ENCODE data around the gene KRT17.

Gene KRT17

DNA sequence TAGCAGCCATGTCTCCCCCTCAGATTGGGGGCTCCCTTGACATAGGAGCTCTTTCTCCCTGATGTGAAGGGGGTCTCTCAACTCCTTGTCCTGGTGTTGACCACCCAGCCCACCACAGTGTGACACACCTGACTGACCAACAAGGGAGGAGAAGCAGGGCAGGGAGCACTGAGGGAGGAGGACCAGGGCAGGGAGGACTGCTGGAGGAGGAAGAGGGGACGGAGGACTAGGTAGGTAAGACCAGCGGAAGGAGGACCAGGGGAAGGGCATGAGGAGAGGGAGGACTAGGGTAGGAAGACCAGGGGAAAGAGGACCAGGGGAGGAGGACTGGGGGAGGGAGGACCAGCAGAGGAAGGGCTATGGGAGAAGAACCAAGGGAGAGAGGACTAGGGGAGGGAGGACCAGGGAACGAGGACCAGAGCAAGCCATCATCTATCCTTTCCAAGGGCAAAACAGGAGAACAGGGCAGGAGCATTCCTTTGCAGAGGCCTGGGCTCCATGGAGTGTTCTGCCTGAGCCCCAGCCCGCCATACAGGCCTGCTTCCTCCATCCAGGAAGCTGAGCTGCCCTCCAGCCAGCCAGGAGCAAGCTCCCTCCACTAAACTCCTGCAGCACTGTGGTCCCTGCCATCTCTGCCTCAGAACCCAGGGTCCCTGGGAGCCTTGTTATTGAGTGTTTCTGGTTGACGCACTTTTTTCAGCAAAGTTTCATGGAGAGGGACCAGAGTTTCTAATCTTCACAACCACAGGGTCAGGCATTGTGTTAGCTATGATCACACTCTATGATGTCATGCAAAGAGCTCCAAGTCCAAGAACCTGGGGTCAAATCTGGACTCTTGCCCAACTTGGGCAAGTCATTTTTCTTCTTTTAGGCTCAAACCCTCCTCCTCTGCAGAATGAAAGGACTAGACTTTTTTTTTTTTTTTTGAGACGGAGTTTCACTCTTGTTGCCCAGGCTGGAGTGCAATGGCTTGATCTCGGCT is 15.4 kb upstream of the KRT17 start:
- H3K14ac ChIP-seq (ENCODE audit: low read length), result no peak overlapping the region
- no peaks in the 10 kb centered on the region for H3K79me2 ChIP-seq (ENCODE audit: control insufficient read depth, insufficient read depth, low read length, poor library complexity)
- H3K4ac ChIP-seq (ENCODE audit: low read depth, low read length), result no peak overlapping the region
- DNase-seq, result no peak
- no CpG with 5 or more reads among the region's 7 CpGs for WGBS (ENCODE audit: extremely low coverage, insufficient coverage, insufficient read length)
- H2BK5ac ChIP-seq (ENCODE audit: low read depth, low read length, poor library complexity), result no peak overlapping the region
- no peak overlapping the region for H4K12ac ChIP-seq (ENCODE audit: low read depth, low read length)
- no peak overlapping the region for H2AFZ ChIP-seq (ENCODE audit: insufficient read depth, low read length, poor library complexity)
- H3K18ac ChIP-seq (ENCODE audit: low read length), result no peak overlapping the region
- peak overlapping the region; percentile 29 for H4K91ac ChIP-seq (ENCODE audit: low read depth, low read length)
- H4K8ac ChIP-seq (ENCODE audit: low read depth, low read length), result no peak overlapping the region
- no peak overlapping the region for H2BK120ac ChIP-seq (ENCODE audit: insufficient read depth, low read length, poor library complexity)
- H3K27me3 ChIP-seq (ENCODE audit: insufficient read depth, low read length), result no peaks in the 10 kb centered on the region
- H3K79me1 ChIP-seq (ENCODE audit: low read length), result peaks cover 1% of the 10 kb centered on the region
- no peaks in the 10 kb centered on the region for H3K9me3 ChIP-seq (ENCODE audit: insufficient read depth, low read depth, low read length)
- peaks cover 10 to 13% of the 10 kb centered on the region in 2 experiments for H3K4me1 ChIP-seq (ENCODE audit: control insufficient read depth in 1 of 2, insufficient read depth in 2 of 2, low read length in 2 of 2)
- no peak overlapping the region for H3K4me2 ChIP-seq (ENCODE audit: low read length)
- no peak overlapping the region for H3K27ac ChIP-seq (ENCODE audit: low read depth, low read length)
- no peak overlapping the region for H2BK12ac ChIP-seq (ENCODE audit: low read length)
- H2AK5ac ChIP-seq (ENCODE audit: low read length), result no peak overlapping the region
- no peak overlapping the region for H3K9ac ChIP-seq (ENCODE audit: low read length)
- no peaks in the 10 kb centered on the region for H3K36me3 ChIP-seq (ENCODE audit: control insufficient read depth in 1 of 2, insufficient read depth in 2 of 2, low read length in 2 of 2)
- H3K4me3 ChIP-seq (ENCODE audit: low read depth, low read length), result no peak overlapping the region
- H3K23ac ChIP-seq (ENCODE audit: low read length), result no peak overlapping the region

DNA sequence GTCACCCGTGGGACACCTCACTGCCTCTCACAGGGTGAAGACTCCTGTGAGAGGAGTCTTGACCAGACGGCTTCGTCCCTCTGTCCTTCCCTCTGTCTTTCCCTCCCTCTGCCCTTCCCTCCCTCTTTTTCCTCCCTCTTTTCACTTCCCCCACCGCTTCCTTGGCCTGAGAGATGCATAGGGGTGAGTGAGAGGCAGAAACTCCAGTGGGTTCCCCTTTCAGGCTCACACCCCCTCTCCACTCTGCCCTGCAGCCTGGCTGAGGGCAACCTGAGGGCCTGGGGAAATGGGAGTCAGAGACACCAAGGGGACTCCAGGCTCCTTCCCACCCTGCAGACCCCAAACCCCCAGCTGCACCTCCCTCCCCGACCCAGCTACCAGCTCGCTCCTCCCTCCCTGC is 14.6 kb upstream of the KRT17 start:
- Histone ChIP-seq H3K23ac (ENCODE audit: low read length) (no peak overlapping the region), H4K12ac (ENCODE audit: low read depth, low read length) (no peak overlapping the region), H3K79me1 (ENCODE audit: low read length) (peaks cover 1% of the 10 kb centered on the region), H2BK120ac (ENCODE audit: insufficient read depth, low read length, poor library complexity) (no peak overlapping the region), H3K79me2 (ENCODE audit: control insufficient read depth, insufficient read depth, low read length, poor library complexity) (no peaks in the 10 kb centered on the region), H4K91ac (ENCODE audit: low read depth, low read length) (no peak overlapping the region), H4K8ac (ENCODE audit: low read depth, low read length) (no peak overlapping the region), H3K4me1 (ENCODE audit: control insufficient read depth in 1 of 2, insufficient read depth in 2 of 2, low read length in 2 of 2) (peaks cover 12 to 16% of the 10 kb centered on the region in 2 experiments), H3K4me2 (ENCODE audit: low read length) (no peak overlapping the region), H2BK5ac (ENCODE audit: low read depth, low read length, poor library complexity) (no peak overlapping the region), H3K36me3 (ENCODE audit: control insufficient read depth in 1 of 2, insufficient read depth in 2 of 2, low read length in 2 of 2) (no peaks in the 10 kb centered on the region), H3K18ac (ENCODE audit: low read length) (no peak overlapping the region), H3K9me3 (ENCODE audit: insufficient read depth, low read depth, low read length) (no peaks in the 10 kb centered on the region), H3K14ac (ENCODE audit: low read length) (no peak overlapping the region), H3K27me3 (ENCODE audit: insufficient read depth, low read length) (no peaks in the 10 kb centered on the region), H3K4me3 (ENCODE audit: low read depth, low read length) (no peak overlapping the region), H2AFZ (ENCODE audit: insufficient read depth, low read length, poor library complexity) (no peak overlapping the region), H3K27ac (ENCODE audit: low read depth, low read length) (no peak overlapping the region), H3K9ac (ENCODE audit: low read length) (no peak overlapping the region), H2BK12ac (ENCODE audit: low read length) (peak overlapping the region; percentile 3), H2AK5ac (ENCODE audit: low read length) (no peak overlapping the region), H3K4ac (ENCODE audit: low read depth, low read length) (no peak overlapping the region)
- no CpG with 5 or more reads among the region's 6 CpGs for WGBS (ENCODE audit: extremely low coverage, insufficient coverage, insufficient read length)
- DNase-seq, result no peak

DNA sequence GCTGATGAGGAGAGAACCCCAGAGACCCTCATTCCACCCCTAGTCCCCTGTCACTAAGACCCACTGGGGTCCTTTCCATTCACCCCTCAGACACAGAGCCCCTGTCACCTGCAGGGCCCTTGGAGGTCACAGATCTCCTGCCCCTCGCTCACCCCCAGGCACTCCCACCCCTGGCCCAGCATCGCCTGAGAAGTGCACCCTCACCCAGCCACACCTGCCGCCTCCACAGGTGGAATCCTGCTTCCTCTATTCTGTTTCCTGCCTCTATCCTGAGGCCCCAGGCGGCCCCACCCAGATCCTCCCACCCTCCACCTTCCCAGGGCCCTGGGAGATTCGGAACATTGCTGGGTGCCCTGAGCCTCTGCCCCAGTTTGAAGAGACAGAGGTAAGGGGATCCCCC is 13.8 kb upstream of the KRT17 start:
- H4K91ac ChIP-seq (ENCODE audit: low read depth, low read length), result no peak overlapping the region
- no CpG with 5 or more reads among the region's 5 CpGs for WGBS (ENCODE audit: extremely low coverage, insufficient coverage, insufficient read length)
- DNase-seq, result no peak
- peaks cover 1% of the 10 kb centered on the region for H3K79me1 ChIP-seq (ENCODE audit: low read length)
- H3K27ac ChIP-seq (ENCODE audit: low read depth, low read length), result no peak overlapping the region
- no peak overlapping the region for H3K9ac ChIP-seq (ENCODE audit: low read length)
- H3K79me2 ChIP-seq (ENCODE audit: control insufficient read depth, insufficient read depth, low read length, poor library complexity), result no peaks in the 10 kb centered on the region
- H2BK12ac ChIP-seq (ENCODE audit: low read length), result no peak overlapping the region
- no peak overlapping the region for H2BK120ac ChIP-seq (ENCODE audit: insufficient read depth, low read length, poor library complexity)
- H3K23ac ChIP-seq (ENCODE audit: low read length), result no peak overlapping the region
- H4K8ac ChIP-seq (ENCODE audit: low read depth, low read length), result no peak overlapping the region
- peaks cover 12 to 16% of the 10 kb centered on the region in 2 experiments for H3K4me1 ChIP-seq (ENCODE audit: control insufficient read depth in 1 of 2, insufficient read depth in 2 of 2, low read length in 2 of 2)
- H3K36me3 ChIP-seq (ENCODE audit: control insufficient read depth in 1 of 2, insufficient read depth in 2 of 2, low read length in 2 of 2), result no peaks in the 10 kb centered on the region
- H4K12ac ChIP-seq (ENCODE audit: low read depth, low read length), result no peak overlapping the region
- no peak overlapping the region for H3K18ac ChIP-seq (ENCODE audit: low read length)
- H3K27me3 ChIP-seq (ENCODE audit: insufficient read depth, low read length), result no peaks in the 10 kb centered on the region
- no peak overlapping the region for H2BK5ac ChIP-seq (ENCODE audit: low read depth, low read length, poor library complexity)
- peak overlapping the region; percentile 35 for H2AK5ac ChIP-seq (ENCODE audit: low read length)
- H3K9me3 ChIP-seq (ENCODE audit: insufficient read depth, low read depth, low read length), result no peaks in the 10 kb centered on the region
- no peak overlapping the region for H2AFZ ChIP-seq (ENCODE audit: insufficient read depth, low read length, poor library complexity)
- H3K4me2 ChIP-seq (ENCODE audit: low read length), result no peak overlapping the region
- H3K14ac ChIP-seq (ENCODE audit: low read length), result no peak overlapping the region
- no peak overlapping the region for H3K4me3 ChIP-seq (ENCODE audit: low read depth, low read length)
- no peak overlapping the region for H3K4ac ChIP-seq (ENCODE audit: low read depth, low read length)

DNA sequence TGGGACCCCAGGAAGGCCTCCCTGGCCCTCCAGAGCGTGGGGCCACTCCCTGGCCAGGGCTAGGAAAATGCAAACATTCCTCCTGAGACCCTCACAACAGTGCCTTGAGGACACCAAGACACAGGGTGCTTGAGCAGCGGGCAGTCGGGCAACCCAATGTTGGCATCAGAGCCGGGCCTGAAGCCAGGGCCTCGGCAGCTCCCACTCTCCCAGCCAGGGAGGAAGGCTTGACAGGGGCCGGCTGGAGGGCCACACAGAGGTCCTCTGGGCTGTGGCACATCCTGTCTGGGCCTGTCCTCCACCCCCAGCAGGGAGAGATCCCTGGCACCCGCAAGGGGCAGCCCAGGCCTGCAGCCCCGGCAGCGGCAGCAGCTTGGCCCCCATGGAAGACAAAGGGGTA is 12.3 kb upstream of the KRT17 start:
- peaks cover 7% of the 10 kb centered on the region for H3K9me3 ChIP-seq (ENCODE audit: insufficient read depth, low read depth, low read length)
- H2AK5ac ChIP-seq (ENCODE audit: low read length), result peak overlapping the region; percentile 44
- no peak overlapping the region for H4K12ac ChIP-seq (ENCODE audit: low read depth, low read length)
- no peak overlapping the region for H3K18ac ChIP-seq (ENCODE audit: low read length)
- no peaks in the 10 kb centered on the region for H3K36me3 ChIP-seq (ENCODE audit: control insufficient read depth in 1 of 2, insufficient read depth in 2 of 2, low read length in 2 of 2)
- H3K4me2 ChIP-seq (ENCODE audit: low read length), result no peak overlapping the region
- no peaks in the 10 kb centered on the region for H3K27me3 ChIP-seq (ENCODE audit: insufficient read depth, low read length)
- no peak overlapping the region for H3K4ac ChIP-seq (ENCODE audit: low read depth, low read length)
- no peak overlapping the region for H3K27ac ChIP-seq (ENCODE audit: low read depth, low read length)
- H4K8ac ChIP-seq (ENCODE audit: low read depth, low read length), result no peak overlapping the region
- WGBS (ENCODE audit: extremely low coverage, insufficient coverage, insufficient read length), result no CpG with 5 or more reads among the region's 9 CpGs
- no peak overlapping the region for H3K4me3 ChIP-seq (ENCODE audit: low read depth, low read length)
- H3K14ac ChIP-seq (ENCODE audit: low read length), result no peak overlapping the region
- H2AFZ ChIP-seq (ENCODE audit: insufficient read depth, low read length, poor library complexity), result no peak overlapping the region
- H3K79me1 ChIP-seq (ENCODE audit: low read length), result no peaks in the 10 kb centered on the region
- H2BK5ac ChIP-seq (ENCODE audit: low read depth, low read length, poor library complexity), result no peak overlapping the region
- no peak overlapping the region for H2BK12ac ChIP-seq (ENCODE audit: low read length)
- no peak overlapping the region for H3K23ac ChIP-seq (ENCODE audit: low read length)
- peak overlapping the region; percentile 29 for H2BK120ac ChIP-seq (ENCODE audit: insufficient read depth, low read length, poor library complexity)
- H4K91ac ChIP-seq (ENCODE audit: low read depth, low read length), result peak overlapping the region; percentile 33
- no peak for DNase-seq
- peaks cover 8 to 16% of the 10 kb centered on the region in 2 experiments for H3K4me1 ChIP-seq (ENCODE audit: control insufficient read depth in 1 of 2, insufficient read depth in 2 of 2, low read length in 2 of 2)
- H3K79me2 ChIP-seq (ENCODE audit: control insufficient read depth, insufficient read depth, low read length, poor library complexity), result no peaks in the 10 kb centered on the region
- H3K9ac ChIP-seq (ENCODE audit: low read length), result no peak overlapping the region
